ENCODE measurements around the gene MEF2D. TPM values are rescaled to one million over a fixed set of nuclear protein-coding genes. Genes with fewer than 3 reads are reported as not detected.

Gene MEF2D
- total RNA-seq, 1 experiment from 2014 or later = 33.5 TPM

- H3K27me3 ChIP-seq (ENCODE audit: insufficient read depth, low read depth) = peaks cover 73% of the 10 kb centered on the region
These were observed 64.2 kb downstream of the MEF2D start for GRCh38 chr1:156436141-156437036.

GRCh38 chr1:156435545-156436140 lies 64.9 kb downstream of the MEF2D start:
- BruUV-seq (replicated peaks) = no TSS peak
- DNase-seq = no peak
- H3K9me3 ChIP-seq (ENCODE audit: insufficient read depth, low read depth) = no peaks in the 10 kb centered on the region
- H3K27me3 ChIP-seq (ENCODE audit: insufficient read depth, low read depth) = peaks cover 73% of the 10 kb centered on the region
- no peak overlapping the region for H3K4me3 ChIP-seq
- ChIA-PET POLR2A (ENCODE audit: unreplicated experiment) (no interaction called here), CTCF (no interaction called here)
- H3K36me3 ChIP-seq (ENCODE audit: low read depth) = no peaks in the 10 kb centered on the region
- TF ChIP-seq EZH2 (IDR thresholded peaks at IDR 0.05; ENCODE audit: low read depth) (no peak), CTCF (conservative IDR thresholded peaks at IDR 0.05) (no peak)
- H3K4me2 ChIP-seq = no peak overlapping the region
- H3K9me2 ChIP-seq (ENCODE audit: insufficient read depth) = no peaks in the 10 kb centered on the region
- H3F3A ChIP-seq (ENCODE audit: insufficient read depth, low read depth) = no peaks in the 10 kb centered on the region
- no peak overlapping the region for H2AFZ ChIP-seq
- H3K79me2 ChIP-seq (ENCODE audit: low read depth) = no peaks in the 10 kb centered on the region
- intact Hi-C loops (cut with micrococcal nuclease; ENCODE audit: unreplicated experiment) = no loop called here
- H3K4me1 ChIP-seq (replicated peaks; ENCODE audit: insufficient read depth) = no peaks in the 10 kb centered on the region
- H4K20me1 ChIP-seq (ENCODE audit: insufficient read depth) = no peaks in the 10 kb centered on the region; the same call in 1 of the 2 replicates
- H3K27ac ChIP-seq = no peak overlapping the region

More at GRCh38 chr1:156436141-156437036, 64.2 kb downstream of the MEF2D start:
- Histone ChIP-seq H2AFZ (no peak overlapping the region), H3K36me3 (ENCODE audit: low read depth) (no peaks in the 10 kb centered on the region), H3K4me3 (no peak overlapping the region), H3K4me2 (no peak overlapping the region), H3K4me1 (replicated peaks; ENCODE audit: insufficient read depth) (no peaks in the 10 kb centered on the region), H4K20me1 (ENCODE audit: insufficient read depth) (no peaks in the 10 kb centered on the region; the same call in 1 of the 2 replicates), H3K27ac (no peak overlapping the region), H3K9me2 (ENCODE audit: insufficient read depth) (no peaks in the 10 kb centered on the region), H3K9me3 (ENCODE audit: insufficient read depth, low read depth) (no peaks in the 10 kb centered on the region), H3K79me2 (ENCODE audit: low read depth) (no peaks in the 10 kb centered on the region), H3F3A (ENCODE audit: insufficient read depth, low read depth) (no peaks in the 10 kb centered on the region)
- intact Hi-C loops (cut with micrococcal nuclease; ENCODE audit: unreplicated experiment) = no loop called here
- BruUV-seq (replicated peaks) = no TSS peak
- POLR2A ChIA-PET (ENCODE audit: unreplicated experiment) = interaction anchor here (0.6 kb wide), 1 partner anchor 39 kb away, joined by 14 read pairs; no protein-coding TSS in a partner anchor
- TF ChIP-seq EZH2 (IDR thresholded peaks at IDR 0.05; ENCODE audit: low read depth) (no peak), CTCF (conservative IDR thresholded peaks at IDR 0.05) (no peak)
- no peak for DNase-seq
- CTCF ChIA-PET = no interaction called here

GRCh38 chr1:156434989-156435544 lies 65.5 kb downstream of the MEF2D start:
- Histone ChIP-seq H3K4me3 (no peak overlapping the region), H3K36me3 (ENCODE audit: low read depth) (no peaks in the 10 kb centered on the region)
- TF ChIP-seq CTCF (conservative IDR thresholded peaks at IDR 0.05) = no peak

More at GRCh38 chr1:156434989-156435544, 65.5 kb downstream of the MEF2D start:
- CTCF ChIA-PET = no interaction called here
- no peaks in the 10 kb centered on the region for H3K4me1 ChIP-seq (replicated peaks; ENCODE audit: insufficient read depth)
- H3K27me3 ChIP-seq (ENCODE audit: insufficient read depth, low read depth) = peaks cover 73% of the 10 kb centered on the region
- no peaks in the 10 kb centered on the region for H3K9me3 ChIP-seq (ENCODE audit: insufficient read depth, low read depth)
- no TSS peak for BruUV-seq (replicated peaks)
- no peaks in the 10 kb centered on the region for H3F3A ChIP-seq (ENCODE audit: insufficient read depth, low read depth)
- H4K20me1 ChIP-seq (ENCODE audit: insufficient read depth) = no peaks in the 10 kb centered on the region; the same call in 1 of the 2 replicates
- no peak overlapping the region for H3K27ac ChIP-seq
- H3K4me2 ChIP-seq = no peak overlapping the region
- no peaks in the 10 kb centered on the region for H3K79me2 ChIP-seq (ENCODE audit: low read depth)
- POLR2A ChIA-PET (ENCODE audit: unreplicated experiment) = no interaction called here
- DNase-seq = no peak
- intact Hi-C loops (cut with micrococcal nuclease; ENCODE audit: unreplicated experiment) = no loop called here
- H2AFZ ChIP-seq = no peak overlapping the region
- no peaks in the 10 kb centered on the region for H3K9me2 ChIP-seq (ENCODE audit: insufficient read depth)
